GM19452 (cell line): ENCODE results near the gene PRRC2A.

Experiments used
- ATAC-seq: cut with Tn5 transposase; IDR thresholded peaks from one replicate; pipeline ENCODE4 v1.9.1; 2021; ENCODE audit not compliant: unreplicated experiment

PRRC2A gene

DNA sequence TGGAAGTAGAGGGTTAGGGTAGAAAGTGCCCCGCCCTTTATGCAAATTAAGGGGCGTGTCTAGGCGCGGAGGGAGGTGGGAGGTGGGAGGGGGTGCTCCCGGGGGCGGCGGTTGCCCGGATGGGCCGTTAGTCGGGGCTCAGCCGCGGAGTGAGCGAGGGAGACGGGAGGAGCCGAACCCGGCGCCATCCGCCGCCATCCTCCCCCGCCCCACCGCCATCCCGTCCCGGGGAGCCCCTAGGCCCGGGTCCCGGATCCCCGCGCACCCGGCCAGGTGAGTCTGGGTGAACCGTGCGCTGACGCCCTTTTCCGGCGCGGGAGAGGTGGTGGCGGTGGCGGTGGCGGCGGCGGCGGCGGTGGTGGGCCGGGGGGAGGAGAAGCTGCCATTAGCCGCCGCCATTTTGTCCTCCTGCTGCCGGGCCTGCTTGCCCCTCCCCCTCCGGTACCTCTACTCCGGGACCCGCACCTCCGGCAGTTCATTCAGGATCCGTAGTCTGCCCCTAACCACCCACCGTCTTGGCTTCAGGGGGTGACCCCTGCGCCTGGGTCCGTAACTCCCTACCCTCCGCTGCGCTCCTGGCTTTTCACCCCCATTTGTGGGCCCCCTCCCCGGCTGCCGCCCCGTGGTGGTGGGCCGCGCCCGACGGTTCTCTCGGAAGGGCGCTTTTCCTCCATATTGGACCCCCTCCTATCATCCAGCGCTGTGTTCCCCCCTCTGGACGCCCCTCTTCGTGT lies at the start of gene PRRC2A:
Gene PRRC2A (plus strand): TSS at position 130 of the 734 bp plus-strand sequence. CDS start 2,075 bp downstream, outside the sequence.
- ATAC-seq, result peak; percentile 52

DNA sequence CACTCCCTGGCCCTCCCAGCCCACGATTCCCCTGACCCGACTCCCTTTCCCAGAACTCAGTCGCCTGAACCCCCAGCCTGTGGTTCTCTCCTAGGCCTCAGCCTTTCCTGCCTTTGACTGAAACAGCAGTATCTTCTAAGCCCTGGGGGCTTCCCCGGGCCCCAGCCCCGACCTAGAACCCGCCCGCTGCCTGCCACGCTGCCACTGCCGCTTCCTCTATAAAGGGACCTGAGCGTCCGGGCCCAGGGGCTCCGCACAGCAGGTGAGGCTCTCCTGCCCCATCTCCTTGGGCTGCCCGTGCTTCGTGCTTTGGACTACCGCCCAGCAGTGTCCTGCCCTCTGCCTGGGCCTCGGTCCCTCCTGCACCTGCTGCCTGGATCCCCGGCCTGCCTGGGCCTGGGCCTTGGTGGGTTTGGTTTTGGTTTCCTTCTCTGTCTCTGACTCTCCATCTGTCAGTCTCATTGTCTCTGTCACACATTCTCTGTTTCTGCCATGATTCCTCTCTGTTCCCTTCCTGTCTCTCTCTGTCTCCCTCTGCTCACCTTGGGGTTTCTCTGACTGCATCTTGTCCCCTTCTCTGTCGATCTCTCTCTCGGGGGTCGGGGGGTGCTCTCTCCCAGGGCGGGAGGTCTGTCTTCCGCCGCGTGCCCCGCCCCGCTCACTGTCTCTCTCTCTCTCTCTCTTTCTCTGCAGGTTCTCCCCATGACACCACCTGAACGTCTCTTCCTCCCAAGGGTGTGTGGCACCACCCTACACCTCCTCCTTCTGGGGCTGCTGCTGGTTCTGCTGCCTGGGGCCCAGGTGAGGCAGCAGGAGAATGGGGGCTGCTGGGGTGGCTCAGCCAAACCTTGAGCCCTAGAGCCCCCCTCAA lies 48.2 kb upstream of the PRRC2A start, which contains the start of gene LTA:
Gene LTA (plus strand): TSS at position 249 of the 871 bp plus-strand sequence. CDS start 454 bp downstream, at position 703.
- ATAC-seq, result peak; percentile 49

DNA sequence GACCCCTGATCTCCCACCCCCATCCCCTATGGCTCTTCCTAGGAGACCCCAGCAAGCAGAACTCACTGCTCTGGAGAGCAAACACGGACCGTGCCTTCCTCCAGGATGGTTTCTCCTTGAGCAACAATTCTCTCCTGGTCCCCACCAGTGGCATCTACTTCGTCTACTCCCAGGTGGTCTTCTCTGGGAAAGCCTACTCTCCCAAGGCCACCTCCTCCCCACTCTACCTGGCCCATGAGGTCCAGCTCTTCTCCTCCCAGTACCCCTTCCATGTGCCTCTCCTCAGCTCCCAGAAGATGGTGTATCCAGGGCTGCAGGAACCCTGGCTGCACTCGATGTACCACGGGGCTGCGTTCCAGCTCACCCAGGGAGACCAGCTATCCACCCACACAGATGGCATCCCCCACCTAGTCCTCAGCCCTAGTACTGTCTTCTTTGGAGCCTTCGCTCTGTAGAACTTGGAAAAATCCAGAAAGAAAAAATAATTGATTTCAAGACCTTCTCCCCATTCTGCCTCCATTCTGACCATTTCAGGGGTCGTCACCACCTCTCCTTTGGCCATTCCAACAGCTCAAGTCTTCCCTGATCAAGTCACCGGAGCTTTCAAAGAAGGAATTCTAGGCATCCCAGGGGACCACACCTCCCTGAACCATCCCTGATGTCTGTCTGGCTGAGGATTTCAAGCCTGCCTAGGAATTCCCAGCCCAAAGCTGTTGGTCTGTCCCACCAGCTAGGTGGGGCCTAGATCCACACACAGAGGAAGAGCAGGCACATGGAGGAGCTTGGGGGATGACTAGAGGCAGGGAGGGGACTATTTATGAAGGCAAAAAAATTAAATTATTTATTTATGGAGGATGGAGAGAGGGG lies 47.0 kb upstream of the PRRC2A start:
- no peak for ATAC-seq

DNA sequence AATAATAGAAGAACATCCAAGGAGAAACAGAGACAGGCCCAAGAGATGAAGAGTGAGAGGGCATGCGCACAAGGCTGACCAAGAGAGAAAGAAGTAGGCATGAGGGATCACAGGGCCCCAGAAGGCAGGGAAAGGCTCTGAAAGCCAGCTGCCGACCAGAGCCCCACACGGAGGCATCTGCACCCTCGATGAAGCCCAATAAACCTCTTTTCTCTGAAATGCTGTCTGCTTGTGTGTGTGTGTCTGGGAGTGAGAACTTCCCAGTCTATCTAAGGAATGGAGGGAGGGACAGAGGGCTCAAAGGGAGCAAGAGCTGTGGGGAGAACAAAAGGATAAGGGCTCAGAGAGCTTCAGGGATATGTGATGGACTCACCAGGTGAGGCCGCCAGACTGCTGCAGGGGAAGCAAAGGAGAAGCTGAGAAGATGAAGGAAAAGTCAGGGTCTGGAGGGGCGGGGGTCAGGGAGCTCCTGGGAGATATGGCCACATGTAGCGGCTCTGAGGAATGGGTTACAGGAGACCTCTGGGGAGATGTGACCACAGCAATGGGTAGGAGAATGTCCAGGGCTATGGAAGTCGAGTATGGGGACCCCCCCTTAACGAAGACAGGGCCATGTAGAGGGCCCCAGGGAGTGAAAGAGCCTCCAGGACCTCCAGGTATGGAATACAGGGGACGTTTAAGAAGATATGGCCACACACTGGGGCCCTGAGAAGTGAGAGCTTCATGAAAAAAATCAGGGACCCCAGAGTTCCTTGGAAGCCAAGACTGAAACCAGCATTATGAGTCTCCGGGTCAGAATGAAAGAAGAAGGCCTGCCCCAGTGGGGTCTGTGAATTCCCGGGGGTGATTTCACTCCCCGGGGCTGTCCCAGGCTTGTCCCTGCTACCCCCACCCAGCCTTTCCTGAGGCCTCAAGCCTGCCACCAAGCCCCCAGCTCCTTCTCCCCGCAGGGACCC lies 46.1 kb upstream of the PRRC2A start:
- ATAC-seq, result no peak

DNA sequence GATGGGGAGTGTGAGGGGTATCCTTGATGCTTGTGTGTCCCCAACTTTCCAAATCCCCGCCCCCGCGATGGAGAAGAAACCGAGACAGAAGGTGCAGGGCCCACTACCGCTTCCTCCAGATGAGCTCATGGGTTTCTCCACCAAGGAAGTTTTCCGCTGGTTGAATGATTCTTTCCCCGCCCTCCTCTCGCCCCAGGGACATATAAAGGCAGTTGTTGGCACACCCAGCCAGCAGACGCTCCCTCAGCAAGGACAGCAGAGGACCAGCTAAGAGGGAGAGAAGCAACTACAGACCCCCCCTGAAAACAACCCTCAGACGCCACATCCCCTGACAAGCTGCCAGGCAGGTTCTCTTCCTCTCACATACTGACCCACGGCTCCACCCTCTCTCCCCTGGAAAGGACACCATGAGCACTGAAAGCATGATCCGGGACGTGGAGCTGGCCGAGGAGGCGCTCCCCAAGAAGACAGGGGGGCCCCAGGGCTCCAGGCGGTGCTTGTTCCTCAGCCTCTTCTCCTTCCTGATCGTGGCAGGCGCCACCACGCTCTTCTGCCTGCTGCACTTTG lies 45.1 kb upstream of the PRRC2A start, which contains the start of gene TNF:
Gene TNF (plus strand): TSS at position 231 of the 567 bp plus-strand sequence. CDS start 177 bp downstream, at position 408.
- ATAC-seq, result no peak

DNA sequence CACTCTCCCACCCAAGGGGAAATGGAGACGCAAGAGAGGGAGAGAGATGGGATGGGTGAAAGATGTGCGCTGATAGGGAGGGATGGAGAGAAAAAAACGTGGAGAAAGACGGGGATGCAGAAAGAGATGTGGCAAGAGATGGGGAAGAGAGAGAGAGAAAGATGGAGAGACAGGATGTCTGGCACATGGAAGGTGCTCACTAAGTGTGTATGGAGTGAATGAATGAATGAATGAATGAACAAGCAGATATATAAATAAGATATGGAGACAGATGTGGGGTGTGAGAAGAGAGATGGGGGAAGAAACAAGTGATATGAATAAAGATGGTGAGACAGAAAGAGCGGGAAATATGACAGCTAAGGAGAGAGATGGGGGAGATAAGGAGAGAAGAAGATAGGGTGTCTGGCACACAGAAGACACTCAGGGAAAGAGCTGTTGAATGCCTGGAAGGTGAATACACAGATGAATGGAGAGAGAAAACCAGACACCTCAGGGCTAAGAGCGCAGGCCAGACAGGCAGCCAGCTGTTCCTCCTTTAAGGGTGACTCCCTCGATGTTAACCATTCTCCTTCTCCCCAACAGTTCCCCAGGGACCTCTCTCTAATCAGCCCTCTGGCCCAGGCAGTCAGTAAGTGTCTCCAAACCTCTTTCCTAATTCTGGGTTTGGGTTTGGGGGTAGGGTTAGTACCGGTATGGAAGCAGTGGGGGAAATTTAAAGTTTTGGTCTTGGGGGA lies 44.4 kb upstream of the PRRC2A start:
- ATAC-seq, result no peak

DNA sequence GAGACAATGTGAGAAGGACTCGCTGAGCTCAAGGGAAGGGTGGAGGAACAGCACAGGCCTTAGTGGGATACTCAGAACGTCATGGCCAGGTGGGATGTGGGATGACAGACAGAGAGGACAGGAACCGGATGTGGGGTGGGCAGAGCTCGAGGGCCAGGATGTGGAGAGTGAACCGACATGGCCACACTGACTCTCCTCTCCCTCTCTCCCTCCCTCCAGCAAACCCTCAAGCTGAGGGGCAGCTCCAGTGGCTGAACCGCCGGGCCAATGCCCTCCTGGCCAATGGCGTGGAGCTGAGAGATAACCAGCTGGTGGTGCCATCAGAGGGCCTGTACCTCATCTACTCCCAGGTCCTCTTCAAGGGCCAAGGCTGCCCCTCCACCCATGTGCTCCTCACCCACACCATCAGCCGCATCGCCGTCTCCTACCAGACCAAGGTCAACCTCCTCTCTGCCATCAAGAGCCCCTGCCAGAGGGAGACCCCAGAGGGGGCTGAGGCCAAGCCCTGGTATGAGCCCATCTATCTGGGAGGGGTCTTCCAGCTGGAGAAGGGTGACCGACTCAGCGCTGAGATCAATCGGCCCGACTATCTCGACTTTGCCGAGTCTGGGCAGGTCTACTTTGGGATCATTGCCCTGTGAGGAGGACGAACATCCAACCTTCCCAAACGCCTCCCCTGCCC lies 43.5 kb upstream of the PRRC2A start:
- ATAC-seq, result no peak

DNA sequence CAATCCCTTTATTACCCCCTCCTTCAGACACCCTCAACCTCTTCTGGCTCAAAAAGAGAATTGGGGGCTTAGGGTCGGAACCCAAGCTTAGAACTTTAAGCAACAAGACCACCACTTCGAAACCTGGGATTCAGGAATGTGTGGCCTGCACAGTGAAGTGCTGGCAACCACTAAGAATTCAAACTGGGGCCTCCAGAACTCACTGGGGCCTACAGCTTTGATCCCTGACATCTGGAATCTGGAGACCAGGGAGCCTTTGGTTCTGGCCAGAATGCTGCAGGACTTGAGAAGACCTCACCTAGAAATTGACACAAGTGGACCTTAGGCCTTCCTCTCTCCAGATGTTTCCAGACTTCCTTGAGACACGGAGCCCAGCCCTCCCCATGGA lies 42.9 kb upstream of the PRRC2A start:
- no peak for ATAC-seq

DNA sequence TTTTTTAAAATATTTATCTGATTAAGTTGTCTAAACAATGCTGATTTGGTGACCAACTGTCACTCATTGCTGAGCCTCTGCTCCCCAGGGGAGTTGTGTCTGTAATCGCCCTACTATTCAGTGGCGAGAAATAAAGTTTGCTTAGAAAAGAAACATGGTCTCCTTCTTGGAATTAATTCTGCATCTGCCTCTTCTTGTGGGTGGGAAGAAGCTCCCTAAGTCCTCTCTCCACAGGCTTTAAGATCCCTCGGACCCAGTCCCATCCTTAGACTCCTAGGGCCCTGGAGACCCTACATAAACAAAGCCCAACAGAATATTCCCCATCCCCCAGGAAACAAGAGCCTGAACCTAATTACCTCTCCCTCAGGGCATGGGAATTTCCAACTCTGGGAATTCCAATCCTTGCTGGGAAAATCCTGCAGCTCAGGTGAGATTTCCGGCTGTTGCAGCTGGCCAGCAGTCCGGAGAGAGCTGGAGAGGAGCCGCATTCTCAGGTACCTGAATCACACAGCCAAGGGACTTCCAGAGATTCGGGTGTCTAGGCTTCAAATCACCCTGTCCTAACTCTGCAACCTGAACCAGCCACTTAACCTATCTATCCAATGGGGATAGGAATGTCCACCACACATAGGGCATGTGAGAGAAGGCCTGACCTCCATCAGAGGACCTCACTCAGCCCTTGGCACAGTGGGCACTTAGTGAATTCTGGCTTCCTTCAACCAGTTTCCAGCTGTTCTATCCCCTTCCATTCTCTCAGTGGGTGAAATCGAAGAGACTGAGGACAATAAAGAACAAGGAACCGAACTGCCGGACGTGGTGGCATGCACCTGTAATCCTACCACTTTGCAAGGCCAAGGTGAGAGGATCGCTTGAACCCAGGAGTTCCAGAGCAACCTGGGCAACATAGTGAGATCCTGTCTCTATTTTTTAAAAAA lies 42.1 kb upstream of the PRRC2A start:
- no peak for ATAC-seq

DNA sequence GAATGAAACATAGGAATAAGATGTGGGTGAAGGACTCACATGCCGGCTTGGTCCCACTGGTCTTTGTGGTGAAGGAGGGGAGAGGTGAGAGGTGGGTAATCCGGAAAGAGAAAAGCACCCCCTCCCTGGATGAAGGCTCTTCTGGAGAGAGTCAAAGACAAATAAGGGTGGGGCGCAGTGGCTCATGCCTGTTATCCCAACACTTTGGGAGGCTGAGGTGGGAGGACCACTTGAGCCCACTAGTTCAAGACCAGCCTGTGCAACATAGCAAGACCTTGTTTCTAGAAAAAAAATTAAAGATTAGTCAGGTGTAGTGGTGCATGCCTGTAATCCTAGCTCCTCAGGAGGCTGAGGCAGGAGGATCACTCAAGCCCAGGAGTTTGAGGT lies 41.4 kb upstream of the PRRC2A start:
- ATAC-seq, result no peak

DNA sequence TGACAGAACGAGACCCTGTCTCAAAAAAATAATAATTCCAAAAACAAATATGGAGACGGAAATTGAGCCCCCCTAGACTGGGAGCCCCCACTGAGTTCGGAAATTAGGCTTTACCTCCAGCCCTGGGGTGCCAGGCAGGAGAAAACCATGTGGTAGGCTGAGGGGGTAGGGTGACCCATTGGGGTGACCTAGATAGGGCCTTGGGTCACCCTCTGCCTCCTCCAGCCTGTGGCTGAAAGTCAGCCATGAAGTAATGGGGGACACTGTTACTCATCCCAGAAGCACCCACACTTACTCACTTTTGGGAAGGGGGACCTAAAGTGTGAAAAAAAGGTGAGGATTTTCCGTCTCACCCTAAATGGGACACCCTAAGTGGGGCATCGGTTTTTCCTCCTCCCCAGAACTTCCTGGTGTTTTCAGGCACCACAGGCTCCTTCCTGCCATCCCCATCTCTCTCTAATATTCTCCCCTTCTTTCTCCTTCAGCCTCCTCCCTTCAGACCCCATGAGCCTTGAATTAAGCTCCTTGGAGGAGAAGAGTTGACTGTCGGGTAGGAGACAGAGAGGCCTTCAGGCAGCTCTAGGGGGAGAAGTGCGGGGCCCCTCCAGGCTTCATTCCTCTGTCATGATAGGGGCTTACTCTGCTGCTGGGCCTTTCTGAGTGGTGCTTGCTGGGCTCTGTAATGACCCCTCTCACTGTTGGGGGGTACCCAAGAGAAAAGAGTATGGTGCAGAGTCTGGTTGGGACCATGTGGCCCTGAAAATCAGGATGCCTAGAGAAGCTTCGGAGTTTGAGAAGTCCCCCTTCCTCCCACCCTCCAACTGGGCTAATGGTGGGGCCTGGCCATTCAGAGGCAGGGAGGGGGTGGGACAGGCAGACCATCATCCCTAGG lies 40.7 kb upstream of the PRRC2A start:
- ATAC-seq, result no peak

DNA sequence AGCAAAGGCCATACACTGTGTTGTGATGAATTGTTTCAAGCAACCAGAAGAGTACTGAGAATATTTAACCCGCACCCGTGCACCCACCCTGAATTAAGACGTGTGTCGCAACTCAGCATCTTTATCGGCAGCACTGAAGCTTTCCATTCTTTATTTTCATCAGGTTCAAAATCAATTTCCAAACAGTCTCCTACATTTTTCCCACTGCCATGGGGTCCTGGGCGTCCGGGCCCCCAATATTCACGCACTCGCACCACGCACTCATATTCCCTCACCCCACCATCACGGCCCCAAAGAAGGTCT lies 40.1 kb upstream of the PRRC2A start:
- no peak for ATAC-seq

DNA sequence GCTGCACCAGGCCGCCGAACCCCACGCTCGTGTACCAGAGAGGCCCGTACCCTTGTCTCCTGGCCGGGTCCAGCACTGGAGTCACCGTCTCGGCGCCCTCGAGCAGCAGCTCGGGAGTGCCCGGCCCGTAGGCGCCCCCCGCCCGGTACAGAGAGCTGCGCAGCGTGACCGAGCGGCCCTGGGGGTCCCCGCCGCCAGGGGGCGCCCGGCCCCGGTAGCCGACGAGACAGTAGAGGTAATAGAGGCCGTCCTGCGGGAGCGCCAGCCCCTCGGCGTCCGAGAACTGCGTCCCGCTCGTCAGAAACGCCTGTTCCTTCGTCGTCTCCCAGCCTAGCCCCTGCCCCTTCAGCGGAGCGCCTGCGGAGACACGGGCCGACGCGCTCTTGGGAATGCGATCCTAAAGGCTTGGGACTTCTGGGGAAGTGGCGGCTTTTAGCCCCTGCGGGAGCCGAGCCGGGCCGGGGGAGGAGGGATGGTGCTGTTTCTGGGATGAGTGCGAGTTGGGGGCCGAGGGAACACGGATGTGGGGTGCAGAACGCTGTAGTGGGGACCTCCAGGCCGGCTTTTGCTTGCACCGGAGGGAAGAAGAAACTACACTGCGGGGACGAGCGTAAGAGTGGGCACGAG lies 39.6 kb upstream of the PRRC2A start:
- ATAC-seq, result peak; percentile 70

DNA sequence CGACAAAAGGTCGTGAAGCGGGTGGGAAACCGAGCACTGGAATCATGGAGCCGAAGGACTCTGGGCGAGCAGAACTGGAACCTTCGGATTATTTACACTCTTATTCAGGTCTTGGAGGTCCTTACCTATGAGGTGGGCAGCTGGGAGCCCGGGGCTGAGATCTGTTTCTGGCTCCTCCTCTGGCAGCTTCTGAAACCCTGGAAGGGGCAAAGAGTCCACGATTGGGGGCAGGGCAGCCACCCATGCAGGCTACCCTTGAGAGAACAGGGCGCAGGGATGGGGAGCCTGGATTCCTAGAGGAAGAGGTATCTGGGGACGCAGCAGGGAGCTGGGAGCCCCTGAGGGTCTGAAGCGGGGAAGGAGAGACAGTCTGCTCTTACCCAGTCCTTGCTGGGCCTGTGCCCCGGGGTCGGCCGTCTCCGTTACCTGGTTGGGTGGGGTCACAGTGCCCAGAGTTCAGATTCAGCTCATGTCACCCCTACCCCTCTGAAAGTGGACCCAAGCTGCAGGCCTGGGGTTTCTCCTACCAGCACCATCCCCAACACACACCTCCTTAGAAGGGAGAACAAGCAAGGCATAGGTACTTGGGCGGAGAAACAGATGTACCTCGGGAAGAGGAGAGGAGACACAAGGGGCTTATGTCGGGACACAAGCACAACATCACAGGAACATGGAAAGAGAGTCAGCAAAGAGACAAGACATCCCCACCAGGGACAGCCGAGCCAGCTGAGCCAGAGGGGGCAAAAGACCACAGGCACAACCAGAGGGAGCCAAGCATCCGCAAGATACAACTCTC lies 38.9 kb upstream of the PRRC2A start:
- no peak for ATAC-seq

DNA sequence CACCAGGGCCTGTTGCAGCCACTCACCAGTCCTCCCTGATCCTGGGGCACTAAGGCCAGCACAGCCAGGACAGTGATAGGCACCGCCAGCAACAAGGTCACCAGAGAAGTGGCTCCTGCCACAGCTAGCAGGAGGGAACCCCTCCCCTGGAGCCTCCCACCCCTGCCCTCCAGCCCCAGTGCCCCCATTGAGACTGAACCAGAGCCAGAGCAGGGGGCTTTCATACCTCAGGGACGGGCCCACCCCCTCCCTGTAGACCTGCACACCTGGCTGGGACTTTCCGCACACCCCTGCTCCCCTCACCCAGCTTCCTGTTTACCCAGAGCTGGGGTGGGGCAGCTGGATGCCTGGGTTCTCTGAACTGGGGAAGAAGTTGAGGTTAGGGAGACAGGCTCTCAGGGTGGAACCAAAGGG lies 38.3 kb upstream of the PRRC2A start, which contains the start of gene LTB:
Gene LTB (minus strand): TSS at position 195 of the 414 bp plus-strand sequence. CDS start 7 bp downstream, at position 188.
- ATAC-seq, result no peak
